Neural cell (in vitro differentiated cells): Measurements from ENCODE around the gene HS3ST1. TPM values are rescaled to one million over a fixed set of nuclear protein-coding genes. Genes with fewer than 3 reads are reported as not detected.

Experiments
- H2AFZ ChIP-seq: fragments of 200-600, 300-800 bp; sonication (generic), shearing (Covaris generic); 2 replicates; pipeline ENCODE4 v1.6.0; 2014; ENCODE audit warnings: low read depth, mild to moderate bottlenecking, antibody characterized with exemption, low read length, moderate library complexity
- H3F3A ChIP-seq: fragments of 200-600 bp; shearing (Covaris generic); 2 replicates; pipeline ENCODE4 v1.6.1; 2016; ENCODE audit warnings: mild to moderate bottlenecking, moderate library complexity, mixed read lengths, antibody characterized with exemption, low read length; ENCODE audit not compliant: insufficient read depth, poor library complexity, severe bottlenecking
- H3K27ac ChIP-seq: fragments of 200-600, 300-800 bp; sonication (generic), shearing (Covaris generic); 2 replicates; pipeline ENCODE4 v1.5.1; 2014; ENCODE audit warnings: mild to moderate bottlenecking, low read length, moderate library complexity
- H3K27me3 ChIP-seq: fragments of 300-800, 200-600 bp; sonication (generic), shearing (Covaris generic); 2 replicates; pipeline ENCODE4 v1.6.0; 2014; ENCODE audit warnings: mild to moderate bottlenecking, low read depth, low read length, moderate library complexity; ENCODE audit not compliant: insufficient read depth
- H3K36me3 ChIP-seq: fragments of 300-800, 200-600 bp; sonication (generic), shearing (Covaris generic); 2 replicates; pipeline ENCODE4 v1.5.1; 2014; ENCODE audit warnings: mild to moderate bottlenecking, antibody characterized with exemption, low read length, moderate library complexity; ENCODE audit not compliant: insufficient read depth
- H3K4me2 ChIP-seq: fragments of 300-800, 200-600 bp; sonication (generic), shearing (Covaris generic); 2 replicates; pipeline ENCODE4 v1.6.0; 2014; ENCODE audit warnings: mild to moderate bottlenecking, low read length
- H3K4me3 ChIP-seq: fragments of 300-800, 200-600 bp; sonication (generic), shearing (Covaris generic); 2 replicates; pipeline ENCODE4 v1.5.1; 2014; ENCODE audit warnings: mild to moderate bottlenecking, low read length, moderate library complexity
- H3K79me2 ChIP-seq: fragments of 200-600 bp; shearing (Covaris generic); replicated peaks from 2 replicates; pipeline ENCODE4 v1.6.0; 2014; ENCODE audit warnings: mild to moderate bottlenecking, low read length, moderate library complexity; ENCODE audit not compliant: insufficient read depth
- H3K9ac ChIP-seq: fragments of 300-800, 200-600 bp; sonication (generic), shearing (Covaris generic); 2 replicates; pipeline ENCODE4 v1.6.1; 2016; ENCODE audit warnings: mild to moderate bottlenecking, low read length, mixed read lengths
- H3K9me2 ChIP-seq: fragments of 200-600 bp; shearing (Covaris generic); 2 replicates; pipeline ENCODE4 v1.6.1; 2016; ENCODE audit warnings: mild to moderate bottlenecking, low read length, mixed read lengths; ENCODE audit not compliant: insufficient read depth
- H3K9me3 ChIP-seq: fragments of 200-600, 300-800 bp; sonication (generic), shearing (Covaris generic); 2 replicates; pipeline ENCODE4 v1.6.1; 2016; ENCODE audit warnings: mild to moderate bottlenecking, mixed run types, low read length, moderate library complexity, mixed read lengths
- H4K20me1 ChIP-seq: fragments of 200-600 bp; shearing (Covaris generic); 2 replicates; pipeline ENCODE4 v1.6.1; 2016; ENCODE audit warnings: mild to moderate bottlenecking, mixed run types; ENCODE audit not compliant: insufficient read depth
- CTCF ChIP-seq: fragments of 450-650 bp; IDR thresholded peaks from 2 replicates; pipeline ENCODE4 v1.5.1; 2014; ENCODE audit warnings: antibody characterized with exemption, mild to moderate bottlenecking, moderate library complexity; ENCODE audit not compliant: poor library complexity, severe bottlenecking
- EP300 ChIP-seq: fragments of 450-650 bp; conservative IDR thresholded peaks from 2 replicates; pipeline ENCODE4 v1.6.1; 2014; ENCODE audit warnings: antibody characterized with exemption, mild to moderate bottlenecking, moderate library complexity; ENCODE audit not compliant: poor library complexity, severe bottlenecking
- EZH2 ChIP-seq: fragments of 200-600, 300-800 bp; shearing (Covaris generic), sonication (generic); IDR thresholded peaks from 2 replicates; pipeline ENCODE4 v1.6.1; 2014; ENCODE audit warnings: antibody characterized with exemption, low read length, borderline replicate concordance, mild to moderate bottlenecking; ENCODE audit not compliant: insufficient read depth, poor library complexity, severe bottlenecking
- MXI1 ChIP-seq: fragments of 450-650 bp; conservative IDR thresholded peaks from 2 replicates; pipeline ENCODE4 v1.6.1; 2014; ENCODE audit warnings: antibody characterized with exemption, mild to moderate bottlenecking; ENCODE audit not compliant: poor library complexity, severe bottlenecking
- POLR2AphosphoS5 ChIP-seq: IDR thresholded peaks from 2 replicates; pipeline ENCODE4 v1.6.1; 2012
- RAD21 ChIP-seq: fragments of 450-650 bp; conservative IDR thresholded peaks from 2 replicates; pipeline ENCODE4 v1.6.1; 2014; ENCODE audit warnings: antibody characterized with exemption, mild to moderate bottlenecking, moderate library complexity
- REST ChIP-seq: IDR thresholded peaks from 2 replicates; pipeline ENCODE4 v1.6.1; 2012; ENCODE audit warnings: borderline replicate concordance
- SMC3 ChIP-seq: fragments of 450-650 bp; conservative IDR thresholded peaks from 2 replicates; pipeline ENCODE4 v1.6.1; 2014; ENCODE audit warnings: antibody characterized with exemption, mild to moderate bottlenecking, moderate library complexity; ENCODE audit not compliant: poor library complexity
- TAF1 ChIP-seq: IDR thresholded peaks from 2 replicates; pipeline ENCODE4 v1.6.1; 2012; ENCODE audit warnings: low read depth
- polyA plus RNA-seq: library from polyadenylated mRNA; depleted of rRNA; stranded (reverse); fragments of >200 nt; gene quantifications from 2 replicates; pipeline ENCODE4 v1.2.3, GENCODE V29; 2014

HS3ST1 gene
- polyA plus RNA-seq, 1 donor from 2014 or later, result 0.35 TPM

DNA sequence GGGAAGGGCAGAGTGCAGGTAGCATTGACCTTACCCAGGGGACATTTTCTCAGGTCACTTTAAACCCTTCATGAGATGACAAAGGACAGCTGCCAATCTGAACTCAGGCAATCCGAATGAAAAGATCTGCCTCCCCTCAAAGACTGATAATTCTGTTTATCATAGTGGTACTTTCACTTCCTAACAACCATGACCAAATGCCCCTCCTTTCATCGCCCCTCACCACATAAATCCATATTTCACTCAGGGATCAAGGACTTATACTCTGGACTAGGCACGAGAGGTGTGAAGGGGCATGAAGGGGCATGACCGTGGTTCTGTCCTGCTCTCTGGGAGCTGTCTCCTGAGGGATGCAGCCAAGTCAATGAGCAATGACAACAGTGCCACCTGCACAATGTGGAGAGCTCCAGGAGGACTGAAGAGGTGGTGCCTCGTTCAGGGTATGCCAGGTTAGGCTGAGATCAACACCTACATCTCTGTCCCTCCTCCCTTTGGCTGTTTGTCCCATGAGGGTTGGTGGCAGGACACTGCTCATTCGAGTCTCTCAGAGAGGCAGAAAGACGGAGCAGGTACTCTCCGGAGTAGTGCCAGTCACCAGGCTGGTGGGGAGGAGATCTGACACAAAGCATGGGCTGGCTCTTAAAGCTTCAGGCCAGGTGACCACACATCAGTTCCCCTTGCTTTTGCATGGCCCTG, 12.5 kb downstream of the HS3ST1 start:
- Histone ChIP-seq H4K20me1 (no peaks in the 10 kb centered on the region), H3K27me3 (no peaks in the 10 kb centered on the region), H3F3A (no peaks in the 10 kb centered on the region), H3K27ac (no peak overlapping the region), H3K4me3 (no peak overlapping the region), H3K9me2 (no peaks in the 10 kb centered on the region), H3K9me3 (no peaks in the 10 kb centered on the region), H3K4me2 (no peak overlapping the region), H3K9ac (no peak overlapping the region), H2AFZ (no peak overlapping the region), H3K79me2 (no peaks in the 10 kb centered on the region), H3K36me3 (no peaks in the 10 kb centered on the region)
- TF ChIP-seq SMC3, result no peak
- TF ChIP-seq CTCF, result no peak
- TF ChIP-seq TAF1, result no peak

- H3K27ac ChIP-seq, result no peak overlapping the region
Observed at GRCh38 chr4:11415409-11416070, 13.2 kb downstream of the HS3ST1 start.

GRCh38 chr4:11412211-11412610, 16.5 kb downstream of the HS3ST1 start:
- no peak overlapping the region for H3K27ac ChIP-seq
- no peaks in the 10 kb centered on the region for H3K27me3 ChIP-seq
- TF ChIP-seq EZH2 (no peak), EP300 (no peak), REST (no peak), CTCF (no peak), MXI1 (no peak), RAD21 (no peak), SMC3 (no peak), POLR2AphosphoS5 (no peak)
- H4K20me1 ChIP-seq, result no peaks in the 10 kb centered on the region
- H3K36me3 ChIP-seq, result no peaks in the 10 kb centered on the region
- no peak overlapping the region for H3K4me3 ChIP-seq
- H3K9me2 ChIP-seq, result no peaks in the 10 kb centered on the region
- H3K4me2 ChIP-seq, result no peak overlapping the region
- no peak overlapping the region for H2AFZ ChIP-seq
- H3K9me3 ChIP-seq, result no peaks in the 10 kb centered on the region
- H3K79me2 ChIP-seq, result no peaks in the 10 kb centered on the region
- H3F3A ChIP-seq, result no peaks in the 10 kb centered on the region
- no peak overlapping the region for H3K9ac ChIP-seq

More at GRCh38 chr4:11415409-11416070, 13.2 kb downstream of the HS3ST1 start:
- Histone ChIP-seq H3K4me3 (no peak overlapping the region), H3K9ac (no peak overlapping the region), H3K36me3 (no peaks in the 10 kb centered on the region), H3K9me3 (no peaks in the 10 kb centered on the region), H4K20me1 (no peaks in the 10 kb centered on the region), H3K4me2 (no peak overlapping the region), H2AFZ (no peak overlapping the region), H3K79me2 (no peaks in the 10 kb centered on the region), H3K27me3 (no peaks in the 10 kb centered on the region), H3F3A (no peaks in the 10 kb centered on the region), H3K9me2 (no peaks in the 10 kb centered on the region)
- no peak for TF ChIP-seq TAF1
